Endothelial cell of umbilical vein (primary cell): Measurements from ENCODE around the gene RBBP5. TPM values are rescaled to one million over a fixed set of nuclear protein-coding genes. Genes with fewer than 3 reads are reported as not detected.

Experiments
- BruUV-seq: library from RNA; stranded (reverse); fragments of 400-500 nt; replicated peaks from 2 replicates; lab custom pipeline; 2021; lab: Mats Ljungman, UMichigan
- CTCF ChIA-PET: fragments of 300-600, 350-600 bp; sonication (Branson Sonifier 250); formaldehyde crosslinking; loops from one replicate; lab custom pipeline; 2021; ENCODE audit warnings: antibody characterized with exemption, inconsistent platforms; lab: Charles Lee
- POLR2A ChIA-PET: fragments of 300-600, 350-600 bp; sonication (Branson Sonifier 250); formaldehyde crosslinking; loops from one replicate; lab custom pipeline; 2021; ENCODE audit warnings: antibody characterized with exemption, inconsistent platforms; lab: Charles Lee
- DNase-seq: peaks from one replicate; pipeline ENCODE4 v3.0.0-alpha.2; 2011; ENCODE audit warnings: low read depth, low spot score
- FAIRE-seq: peaks from 2 replicates; lab custom pipeline; 2011; peaks lifted over from hg19 to GRCh38; lab: Jason Lieb, UNC
- H2AFZ ChIP-seq: 2 replicates; pipeline ENCODE4 v1.6.0; 2012; ENCODE audit warnings: low read depth, low read length, control low read depth, inconsistent platforms
- H3K27ac ChIP-seq: 2 replicates; pipeline ENCODE4 v1.5.1; 2011; ENCODE audit warnings: low read depth, mild to moderate bottlenecking, control low read depth, low read length, moderate library complexity; ENCODE audit not compliant: insufficient read depth
- H3K27me3 ChIP-seq, 2 experiments: 2 replicates each; pipeline versions ENCODE4 v1.6.0 to v1.6.1; 2011; ENCODE audit warnings: low read length in 2 of 2, mixed read lengths in 1 of 2; ENCODE audit not compliant: control insufficient read depth in 2 of 2, insufficient read depth in 2 of 2
- H3K36me3 ChIP-seq, 2 experiments: 2 replicates in 1 of 2; 3 replicates in 1 of 2; pipeline ENCODE4 v1.5.1; 2011; ENCODE audit warnings: low read length in 2 of 2, mild to moderate bottlenecking in 1 of 2, moderate library complexity in 1 of 2; ENCODE audit not compliant: control insufficient read depth in 2 of 2, insufficient read depth in 2 of 2; ENCODE audit errors: extremely low read depth in 1 of 2
- H3K4me1 ChIP-seq: 3 replicates; pipeline ENCODE4 v1.5.1; 2011; ENCODE audit warnings: mild to moderate bottlenecking, low read length; ENCODE audit not compliant: control insufficient read depth, insufficient read depth; ENCODE audit errors: extremely low read depth
- H3K4me2 ChIP-seq: 2 replicates; pipeline ENCODE4 v1.6.1; 2011; ENCODE audit warnings: low read length, control low read depth, mixed read lengths; ENCODE audit not compliant: insufficient read depth
- H3K4me3 ChIP-seq, 3 experiments: fragments of 200-600 bp in 1 of 3; sonication (generic), shearing (Covaris generic) in 1 of 3; replicated peaks in 1 of 3; 2 replicates each; pipeline ENCODE4 v1.5.1; 2011 to 2016; ENCODE audit warnings: control low read depth in 3 of 3, low read length in 3 of 3, mild to moderate bottlenecking in 2 of 3, inconsistent platforms in 1 of 3, low read depth in 1 of 3, moderate library complexity in 1 of 3; ENCODE audit not compliant: insufficient read depth in 1 of 3
- H3K79me2 ChIP-seq: 2 replicates; pipeline ENCODE4 v1.6.0; 2012; ENCODE audit warnings: low read length, inconsistent platforms; ENCODE audit not compliant: control insufficient read depth, insufficient read depth
- H3K9ac ChIP-seq: replicated peaks from 2 replicates; pipeline ENCODE3; 2011; ENCODE audit warnings: low read length, control low read depth; ENCODE audit not compliant: insufficient read depth; ENCODE audit errors: extremely low read depth
- H3K9me1 ChIP-seq: replicated peaks from 3 replicates; pipeline ENCODE4 v1.6.0; 2011; ENCODE audit warnings: mild to moderate bottlenecking, low read length; ENCODE audit not compliant: control insufficient read depth, insufficient read depth; ENCODE audit errors: extremely low read depth
- H3K9me3 ChIP-seq: replicated peaks from 2 replicates; pipeline ENCODE4 v1.5.1; 2012; ENCODE audit warnings: low read length, inconsistent platforms; ENCODE audit not compliant: control insufficient read depth, insufficient read depth
- H4K20me1 ChIP-seq: replicated peaks from 2 replicates; pipeline ENCODE3; 2011; ENCODE audit warnings: mild to moderate bottlenecking, low read length; ENCODE audit not compliant: control insufficient read depth, insufficient read depth; ENCODE audit errors: extremely low read depth
- CTCF ChIP-seq, 2 donors: IDR thresholded peaks; 1 replicate in 1 of 2; 2 replicates in 1 of 2; pipeline ENCODE4 v1.5.1; 2011; ENCODE audit warnings: low read length in 2 of 2, mild to moderate bottlenecking in 2 of 2, moderate library complexity in 2 of 2, control low read depth in 1 of 2, inconsistent platforms in 1 of 2, low read depth in 1 of 2; ENCODE audit not compliant: insufficient read depth in 1 of 2; ENCODE audit errors: extremely low read depth in 1 of 2
- EZH2 ChIP-seq: IDR thresholded peaks from 2 replicates; pipeline ENCODE4 v1.6.1; 2012; ENCODE audit warnings: borderline replicate concordance, low read depth, mild to moderate bottlenecking, moderate library complexity, low read length, inconsistent platforms; ENCODE audit not compliant: severe bottlenecking
- FOS ChIP-seq: IDR thresholded peaks from 2 replicates; pipeline ENCODE4 v1.6.1; 2011; ENCODE audit warnings: mild to moderate bottlenecking, low read length, moderate library complexity, borderline replicate concordance; ENCODE audit not compliant: insufficient read depth
- GATA2 ChIP-seq: IDR thresholded peaks from 2 replicates; pipeline ENCODE4 v1.7.0; 2011; ENCODE audit warnings: low read depth, mild to moderate bottlenecking, moderate library complexity, mixed read lengths, low read length; ENCODE audit not compliant: insufficient read length, insufficient read depth
- JUN ChIP-seq: IDR thresholded peaks from 2 replicates; pipeline ENCODE4 v1.6.1; 2011; ENCODE audit warnings: borderline replicate concordance, low read depth; ENCODE audit not compliant: insufficient read length, insufficient read depth
- MAX ChIP-seq: IDR thresholded peaks from 2 replicates; pipeline ENCODE4 v1.6.1; 2011; ENCODE audit not compliant: insufficient read depth, insufficient read length
- MYC ChIP-seq: IDR thresholded peaks from one replicate; pipeline ENCODE4 v1.6.1; 2011; ENCODE audit warnings: mild to moderate bottlenecking, low read depth, low read length
- POLR2A ChIP-seq: IDR thresholded peaks from 2 replicates; pipeline ENCODE4 v1.6.1; 2012; ENCODE audit warnings: low read depth, mild to moderate bottlenecking, control low read depth, low read length
- POLR2AphosphoS5 ChIP-seq: IDR thresholded peaks from 2 replicates; pipeline ENCODE4 v1.6.1; 2012; ENCODE audit warnings: low read depth, mild to moderate bottlenecking, control low read depth, low read length, moderate library complexity; ENCODE audit not compliant: insufficient read depth
- dilution Hi-C: fragments of 300-500 bp; cut with MboI; formaldehyde crosslinking; loops from one replicate; pipeline ENCODE4 v1.15.0; 2019; ENCODE audit warnings: low sequenced_read_pairs; ENCODE audit not compliant: extremely low pct_ligation_motif_present
- intact Hi-C: fragments of 100-400 bp; cut with micrococcal nuclease; formaldehyde crosslinking; loops from one replicate; pipeline ENCODE4 v1.10.0; 2022
- polyA plus RNA-seq, 4 experiments: library from polyadenylated mRNA; depleted of rRNA in 3 of 4; stranded (reverse) in 3 of 4; unstranded in 1 of 4; fragments of >200 nt; gene quantifications; 2 replicates each; pipeline versions ENCODE4 v1.2.1 to v1.2.3, GENCODE V29; 2011 to 2012; ENCODE audit warnings: missing spikeins in 1 of 4
- total RNA-seq: library from RNA; stranded (reverse); gene quantifications from 2 replicates; pipeline ENCODE4 v1.2.3, GENCODE V29; 2021

Gene RBBP5
- total and polyA plus RNA-seq, 2 donors (not counting 3 experiments of a cell fraction or from before 2014, with no cell fraction given) = 5.8 to 14.2 TPM

GRCh38 chr1:205142102-205142469, 20.3 kb upstream of the RBBP5 start:
- Histone ChIP-seq H3K9me3 (no peaks in the 10 kb centered on the region), H3K27ac (no peak overlapping the region), H3K4me2 (no peak overlapping the region), H3K79me2 (no peaks in the 10 kb centered on the region), H3K36me3 (peaks cover 0 to 2% of the 10 kb centered on the region in 2 experiments), H4K20me1 (no peaks in the 10 kb centered on the region), H3K27me3 (no peaks in the 10 kb centered on the region), H3K9me1 (no peaks in the 10 kb centered on the region), H2AFZ (no peak overlapping the region), H3K4me1 (peaks cover 19% of the 10 kb centered on the region), H3K4me3 (no peak overlapping the region), H3K9ac (no peak overlapping the region)
- CTCF ChIA-PET = interaction anchor here (0.7 to 3.7 kb wide), 25 partner anchors 9 to 183 kb away, joined by 3 to 54 read pairs (median 6); partner anchors contain the start of genes RBBP5 and TMCC2
- FAIRE-seq = no peak
- dilution Hi-C loops = no loop called here
- intact Hi-C loops = no loop called here
- TF ChIP-seq MYC (no peak), MAX (no peak), FOS (no peak), JUN (no peak), GATA2 (no peak), CTCF (IDR thresholded peaks at IDR 0.05; ENCODE audit: extremely low read depth in 1 of 2, insufficient read depth in 1 of 2, low read depth in 1 of 2, low read length in 2 of 2) (no peak), POLR2AphosphoS5 (no peak), EZH2 (no peak), POLR2A (no peak)
- no peak for DNase-seq
- BruUV-seq = no TSS peak
- POLR2A ChIA-PET = no interaction called here
